Liver (tissue), 3 donors: ENCODE data around the gene IFTAP.

Experiments
- CTCF ChIP-seq: fragments of 150-350 bp; IDR thresholded peaks from 2 replicates; pipeline ENCODE4 v1.5.1; 2017; ENCODE audit warnings: improper control_type of control experiment, low read depth, low read length; ENCODE audit not compliant: missing input control
- EGR1 ChIP-seq, 2 donors: IDR thresholded peaks; 2 replicates each; pipeline ENCODE4 v1.6.1; 2016 to 2018; ENCODE audit warnings: antibody characterized with exemption in 2 of 2, low read depth in 2 of 2
- SP1 ChIP-seq: IDR thresholded peaks from 2 replicates; pipeline ENCODE4 v1.6.1; 2018; ENCODE audit warnings: antibody characterized with exemption, mild to moderate bottlenecking
- TF ChIP-seq, protein P1 (sequence below): IDR thresholded peaks from 2 replicates; pipeline ENCODE4 v1.6.1; 2016; ENCODE audit warnings: antibody characterized with exemption, mild to moderate bottlenecking
- donor health status: healthy.
- donor health status: healthy.

GRCh38 chr11:36574486-36574885 is 19.8 kb upstream of the IFTAP start:
- TF ChIP-seq, protein P1, sequence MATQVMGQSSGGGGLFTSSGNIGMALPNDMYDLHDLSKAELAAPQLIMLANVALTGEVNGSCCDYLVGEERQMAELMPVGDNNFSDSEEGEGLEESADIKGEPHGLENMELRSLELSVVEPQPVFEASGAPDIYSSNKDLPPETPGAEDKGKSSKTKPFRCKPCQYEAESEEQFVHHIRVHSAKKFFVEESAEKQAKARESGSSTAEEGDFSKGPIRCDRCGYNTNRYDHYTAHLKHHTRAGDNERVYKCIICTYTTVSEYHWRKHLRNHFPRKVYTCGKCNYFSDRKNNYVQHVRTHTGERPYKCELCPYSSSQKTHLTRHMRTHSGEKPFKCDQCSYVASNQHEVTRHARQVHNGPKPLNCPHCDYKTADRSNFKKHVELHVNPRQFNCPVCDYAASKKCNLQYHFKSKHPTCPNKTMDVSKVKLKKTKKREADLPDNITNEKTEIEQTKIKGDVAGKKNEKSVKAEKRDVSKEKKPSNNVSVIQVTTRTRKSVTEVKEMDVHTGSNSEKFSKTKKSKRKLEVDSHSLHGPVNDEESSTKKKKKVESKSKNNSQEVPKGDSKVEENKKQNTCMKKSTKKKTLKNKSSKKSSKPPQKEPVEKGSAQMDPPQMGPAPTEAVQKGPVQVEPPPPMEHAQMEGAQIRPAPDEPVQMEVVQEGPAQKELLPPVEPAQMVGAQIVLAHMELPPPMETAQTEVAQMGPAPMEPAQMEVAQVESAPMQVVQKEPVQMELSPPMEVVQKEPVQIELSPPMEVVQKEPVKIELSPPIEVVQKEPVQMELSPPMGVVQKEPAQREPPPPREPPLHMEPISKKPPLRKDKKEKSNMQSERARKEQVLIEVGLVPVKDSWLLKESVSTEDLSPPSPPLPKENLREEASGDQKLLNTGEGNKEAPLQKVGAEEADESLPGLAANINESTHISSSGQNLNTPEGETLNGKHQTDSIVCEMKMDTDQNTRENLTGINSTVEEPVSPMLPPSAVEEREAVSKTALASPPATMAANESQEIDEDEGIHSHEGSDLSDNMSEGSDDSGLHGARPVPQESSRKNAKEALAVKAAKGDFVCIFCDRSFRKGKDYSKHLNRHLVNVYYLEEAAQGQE, result no peak
- TF ChIP-seq CTCF, result no peak
- TF ChIP-seq EGR1 (IDR thresholded peaks at IDR 0.05; ENCODE audit: low read depth in 2 of 2), result no peak
- TF ChIP-seq SP1, result no peak
